H1 (cell line): ENCODE measurements around the gene PCDHGA1. TPM values are rescaled to one million over a fixed set of nuclear protein-coding genes. Genes with fewer than 3 reads are reported as not detected.
"Not testable (repeated sequence)": the region's sequence is repeated elsewhere in the genome, so short reads cannot be mapped to it uniquely, and the experiment has no call there.

Experiments used
- CTCF ChIA-PET: fragments of 300-600 bp; sonication (Branson Sonifier 250); formaldehyde crosslinking; loops from one replicate; lab custom pipeline; 2021; ENCODE audit not compliant: partially characterized antibody; lab: Charles Lee
- POLR2A ChIA-PET: fragments of 300-600 bp; sonication (Branson Sonifier 250); formaldehyde crosslinking; loops from one replicate; lab custom pipeline; 2021; ENCODE audit warnings: inconsistent platforms; ENCODE audit not compliant: partially characterized antibody; lab: Charles Lee
- DNase-seq, 2 experiments: peaks; one replicate each; pipeline versions ENCODE4 v3.0.0 to v3.0.0-alpha.2; 2010 to 2022; ENCODE audit warnings: low spot score in 2 of 2, low read depth in 1 of 2, mixed read lengths in 1 of 2
- FAIRE-seq: peaks from 2 replicates; lab custom pipeline; 2011; peaks lifted over from hg19 to GRCh38; lab: Jason Lieb, UNC
- H2AFZ ChIP-seq: 2 replicates; pipeline ENCODE4 v1.8.1; 2012; ENCODE audit warnings: low read length, inconsistent platforms
- H2AK5ac ChIP-seq: 2 replicates; pipeline ENCODE4 v1.6.1; 2013; ENCODE audit warnings: low read depth, low read length
- H2BK120ac ChIP-seq: replicated peaks from 2 replicates; pipeline ENCODE3; 2013; ENCODE audit warnings: low read depth, low read length, inconsistent platforms
- H2BK12ac ChIP-seq: 2 replicates; pipeline ENCODE4 v1.6.1; 2013; ENCODE audit warnings: low read depth, low read length
- H2BK15ac ChIP-seq: 2 replicates; pipeline ENCODE4 v1.6.1; 2013; ENCODE audit warnings: low read length
- H2BK20ac ChIP-seq: 2 replicates; pipeline ENCODE4 v1.6.1; 2013; ENCODE audit warnings: low read length
- H2BK5ac ChIP-seq: 2 replicates; pipeline ENCODE4 v1.6.1; 2013; ENCODE audit warnings: low read depth, low read length
- H3K14ac ChIP-seq: 2 replicates; pipeline ENCODE4 v1.6.1; 2013; ENCODE audit warnings: inconsistent platforms; ENCODE audit not compliant: insufficient read length
- H3K18ac ChIP-seq: 2 replicates; pipeline ENCODE4 v1.6.1; 2013; ENCODE audit warnings: low read length; ENCODE audit errors: extremely low read depth
- H3K23ac ChIP-seq: 2 replicates; pipeline ENCODE4 v1.6.1; 2013; ENCODE audit warnings: inconsistent platforms; ENCODE audit not compliant: insufficient read length
- H3K23me2 ChIP-seq: 2 replicates; pipeline ENCODE4 v1.6.1; 2013; ENCODE audit warnings: low read depth, low read length
- H3K27ac ChIP-seq: 2 replicates; pipeline ENCODE4 v1.6.1; 2011; ENCODE audit warnings: low read depth, low read length, inconsistent platforms
- H3K27me3 ChIP-seq, 4 experiments: replicated peaks in 1 of 4; 1 replicate in 1 of 4; 2 replicates in 3 of 4; pipeline versions ENCODE4 v1.6.1 to v1.8.1; 2011 to 2013; ENCODE audit warnings: low read length in 3 of 4, mild to moderate bottlenecking in 3 of 4, inconsistent platforms in 2 of 4, mixed read lengths in 2 of 4, moderate library complexity in 1 of 4; ENCODE audit not compliant: control insufficient read depth in 3 of 4, insufficient read depth in 3 of 4; ENCODE audit errors: extremely low read depth in 1 of 4
- H3K36me3 ChIP-seq, 4 experiments: 2 replicates each; pipeline versions ENCODE4 v1.6.1 to v1.8.1; 2011 to 2013; ENCODE audit warnings: mild to moderate bottlenecking in 4 of 4, low read length in 3 of 4, moderate library complexity in 2 of 4, control low read depth in 1 of 4, inconsistent platforms in 1 of 4; ENCODE audit not compliant: insufficient read depth in 4 of 4, control insufficient read depth in 2 of 4
- H3K4ac ChIP-seq: replicated peaks from 2 replicates; pipeline ENCODE3; 2013; ENCODE audit warnings: low read length, low read depth, mixed read lengths, inconsistent platforms; ENCODE audit not compliant: insufficient read length
- H3K4me1 ChIP-seq, 4 experiments: replicated peaks in 1 of 4; 1 replicate in 1 of 4; 2 replicates in 3 of 4; pipeline versions ENCODE4 v1.6.1 to v1.8.1; 2011 to 2013; ENCODE audit warnings: low read length in 3 of 4, inconsistent platforms in 2 of 4, mixed read lengths in 1 of 4; ENCODE audit not compliant: insufficient read depth in 4 of 4, control insufficient read depth in 3 of 4
- H3K4me2 ChIP-seq, 2 experiments: 2 replicates each; pipeline versions ENCODE4 v1.6.1 to v1.8.1; 2011 to 2013; ENCODE audit warnings: low read depth in 2 of 2, low read length in 2 of 2, control low read depth in 1 of 2, inconsistent platforms in 1 of 2, mild to moderate bottlenecking in 1 of 2; ENCODE audit not compliant: insufficient read depth in 1 of 2
- H3K4me3 ChIP-seq, 4 experiments: fragments of 200-600, 300-600 bp in 1 of 4; sonication (generic), shearing (Covaris generic), sonication (Bioruptor Twin) in 1 of 4; 2 replicates each; pipeline versions ENCODE4 v1.5.1 to v1.8.1; 2011 to 2016; ENCODE audit warnings: low read length in 4 of 4, low read depth in 3 of 4, control low read depth in 2 of 4, inconsistent platforms in 2 of 4, mild to moderate bottlenecking in 2 of 4, mixed read lengths in 1 of 4, moderate library complexity in 1 of 4; ENCODE audit not compliant: insufficient read depth in 2 of 4; ENCODE audit errors: extremely low read depth in 1 of 4
- H3K56ac ChIP-seq: replicated peaks from 2 replicates; pipeline ENCODE3; 2013; ENCODE audit warnings: low read depth, mild to moderate bottlenecking, mixed read lengths, low read length, inconsistent platforms; ENCODE audit not compliant: insufficient read length
- H3K79me1 ChIP-seq: 2 replicates; pipeline ENCODE4 v1.6.1; 2013; ENCODE audit warnings: low read depth, low read length, control low read depth
- H3K79me2 ChIP-seq, 2 experiments: 2 replicates each; pipeline versions ENCODE4 v1.6.1 to v1.8.1; 2012 to 2013; ENCODE audit warnings: low read length in 2 of 2, mild to moderate bottlenecking in 2 of 2, inconsistent platforms in 1 of 2; ENCODE audit not compliant: insufficient read depth in 2 of 2, control insufficient read depth in 1 of 2
- H3K9ac ChIP-seq, 4 experiments: replicated peaks in 1 of 4; 1 replicate in 1 of 4; 2 replicates in 3 of 4; pipeline versions ENCODE4 v1.6.1 to v1.8.1; 2011 to 2013; ENCODE audit warnings: low read depth in 3 of 4, low read length in 3 of 4, control low read depth in 2 of 4, mild to moderate bottlenecking in 2 of 4, moderate library complexity in 2 of 4, inconsistent platforms in 1 of 4; ENCODE audit errors: extremely low read depth in 1 of 4
- H3K9me3 ChIP-seq, 2 experiments: 2 replicates each; pipeline versions ENCODE4 v1.6.1 to v1.8.1; 2012 to 2013; ENCODE audit warnings: mild to moderate bottlenecking in 2 of 2, moderate library complexity in 2 of 2, control low read depth in 1 of 2, inconsistent platforms in 1 of 2, low read depth in 1 of 2, low read length in 1 of 2, mixed read lengths in 1 of 2; ENCODE audit not compliant: insufficient read depth in 2 of 2
- H4K20me1 ChIP-seq, 2 experiments: replicated peaks in 1 of 2; 2 replicates each; pipeline versions ENCODE3 to v1.8.1; 2011 to 2013; ENCODE audit warnings: inconsistent platforms in 2 of 2, low read length in 2 of 2, mild to moderate bottlenecking in 1 of 2; ENCODE audit not compliant: insufficient read depth in 2 of 2, control insufficient read depth in 1 of 2
- H4K5ac ChIP-seq: 2 replicates; pipeline ENCODE4 v1.6.1; 2013; ENCODE audit warnings: low read length, low read depth, mixed read lengths, inconsistent platforms; ENCODE audit not compliant: insufficient read length
- H4K8ac ChIP-seq: 2 replicates; pipeline ENCODE4 v1.8.0; 2013; ENCODE audit warnings: mild to moderate bottlenecking, moderate library complexity, low read length, inconsistent platforms; ENCODE audit not compliant: insufficient read depth; ENCODE audit errors: extremely low read depth
- H4K91ac ChIP-seq: replicated peaks from 2 replicates; pipeline ENCODE3; 2013; ENCODE audit warnings: low read length, mixed read lengths, inconsistent platforms; ENCODE audit not compliant: insufficient read length
- WGBS, 2 experiments: shearing (Covaris generic) in 1 of 2; methylation state at CpG; one replicate each; pipeline versions ENCODE4 v1.1.6 to v1.1.7; 2013 to 2015; ENCODE audit warnings: low lambda C conversion rate in 2 of 2, mixed read lengths in 2 of 2, inconsistent platforms in 1 of 2, low coverage in 1 of 2, missing lambda C conversion rate in 1 of 2; ENCODE audit not compliant: insufficient replicate concordance in 2 of 2, insufficient coverage in 1 of 2, insufficient read length in 1 of 2; ENCODE audit errors: extremely low coverage in 1 of 2, missing lambda C conversion rate in 1 of 2; 5-methylcytosine and 5-hydroxymethylcytosine counted together
- polyA plus RNA-seq, 7 experiments: library from polyadenylated mRNA; depleted of rRNA in 3 of 7; stranded (reverse) in 5 of 7; unstranded in 2 of 7; fragments of >200 nt in 5 of 7; fragments of 200-250 nt in 2 of 7; gene quantifications; 1 replicate in 5 of 7; 2 replicates in 1 of 7; 4 replicates in 1 of 7; pipeline versions ENCODE4 v1.2.1 to v1.2.3, GENCODE V29; 2011 to 2013; ENCODE audit warnings: missing spikeins in 2 of 7, mixed read lengths in 2 of 7
- total RNA-seq: library from RNA; stranded (reverse); fragmentation: NEBNext Ultra II Directional; extraction: Animal tissue kit (Norgen Biotek cat#: 25700); gene quantifications from 2 replicates; pipeline ENCODE4 v1.2.1, GENCODE V29; 2021

PCDHGA1 gene
- total and polyA plus RNA-seq, 2 of the 8 experiments (the other 6 are each of a cell fraction or from before 2014, with no cell fraction given) = 0.57 to 0.89 TPM

DNA sequence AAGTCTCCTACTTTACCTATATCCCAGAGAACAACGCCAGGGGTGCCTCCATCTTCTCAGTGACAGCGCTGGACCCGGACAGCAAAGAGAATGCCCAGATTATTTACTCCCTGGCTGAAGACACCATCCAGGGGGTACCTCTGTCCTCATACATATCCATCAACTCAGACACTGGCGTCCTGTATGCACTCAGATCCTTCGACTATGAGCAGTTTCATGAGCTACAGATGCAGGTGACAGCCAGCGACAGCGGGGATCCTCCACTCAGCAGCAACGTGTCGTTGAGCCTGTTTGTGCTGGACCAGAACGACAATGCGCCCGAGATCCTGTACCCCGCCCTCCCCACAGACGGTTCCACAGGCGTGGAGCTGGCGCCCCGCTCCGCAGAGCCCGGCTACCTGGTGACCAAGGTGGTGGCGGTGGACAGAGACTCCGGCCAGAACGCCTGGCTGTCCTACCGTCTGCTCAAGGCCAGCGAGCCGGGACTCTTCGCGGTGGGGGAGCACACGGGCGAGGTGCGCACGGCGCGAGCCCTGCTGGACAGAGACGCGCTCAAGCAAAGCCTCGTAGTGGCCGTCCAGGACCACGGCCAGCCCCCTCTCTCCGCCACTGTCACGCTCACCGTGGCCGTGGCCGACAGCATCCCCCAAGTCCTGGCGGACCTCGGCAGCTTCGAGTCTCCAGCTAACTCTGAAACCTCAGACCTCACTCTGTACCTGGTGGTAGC, 84.4 kb downstream of the PCDHGA1 start:
- not testable (repeated sequence) for H3K9ac ChIP-seq, DNase-seq, H3K36me3 ChIP-seq

More for the DNA sequence above, 84.4 kb downstream of the PCDHGA1 start:
- not testable (repeated sequence) for H4K20me1 ChIP-seq, H3K4me3 ChIP-seq, H3K18ac ChIP-seq, FAIRE-seq, H3K23me2 ChIP-seq, H3K4me1 ChIP-seq, H3K4ac ChIP-seq, H3K79me1 ChIP-seq, H3K79me2 ChIP-seq, H2AFZ ChIP-seq, H3K56ac ChIP-seq, H3K27ac ChIP-seq, H2BK20ac ChIP-seq, H4K5ac ChIP-seq, H3K14ac ChIP-seq, H3K23ac ChIP-seq, H3K4me2 ChIP-seq, H4K91ac ChIP-seq, H2BK5ac ChIP-seq, H2AK5ac ChIP-seq, H2BK12ac ChIP-seq, H4K8ac ChIP-seq, H2BK15ac ChIP-seq, H2BK120ac ChIP-seq
- 97% methylated on average over 24 of the region's 46 CpGs; no CpG with 5 or more reads in 1 of the 2 experiments for WGBS, 2 experiments
- ChIA-PET POLR2A (interaction anchor here (1.2 to 2.7 kb wide), 3 partner anchors 64 to 170 kb away, joined by 3 to 9 read pairs (median 3); partner anchors contain the start of gene PCDHB15), CTCF (interaction anchor here (0.8 to 23.3 kb wide), 25 partner anchors 9 to 320 kb away, joined by 3 to 1236 read pairs (median 15); partner anchors contain the start of genes PCDHB14, PCDHB15, PCDHB16 and PCDHB2)
- Histone ChIP-seq H3K27me3 (peaks cover 0 to 12% (median 6%) of the 10 kb centered on the region in 4 experiments; a peak in 4 of 7 replicates), H3K9me3 (peaks cover 12 to 14% of the 10 kb centered on the region in 2 experiments)
